Measurements from ENCODE around the gene OSBPL6.
"Not testable (repeated sequence)": the region's sequence is repeated elsewhere in the genome, so short reads cannot be mapped to it uniquely, and the experiment has no call there.

The OSBPL6 gene

DNA sequence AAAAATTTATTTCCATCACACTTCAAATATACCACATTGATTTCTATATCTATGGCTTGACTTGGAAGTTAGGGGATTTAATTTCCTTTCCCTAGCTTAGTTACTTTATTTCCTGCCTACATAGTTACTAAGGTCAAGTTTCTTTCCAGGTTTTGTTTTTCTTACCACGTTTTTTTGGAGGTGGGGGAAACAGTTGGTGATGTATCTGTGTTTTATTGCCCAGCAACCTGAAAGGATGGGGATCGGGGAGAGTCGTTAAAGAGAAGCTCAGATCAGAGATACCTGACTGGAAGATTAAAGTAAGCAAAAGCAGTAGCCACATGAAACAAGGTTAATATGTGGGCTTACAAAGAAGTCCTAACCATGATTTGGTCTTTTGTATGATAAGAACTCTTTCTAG is 127.8 kb downstream of the OSBPL6 start:
- no peak overlapping the region for H3K4me3 ChIP-seq (ENCODE audit: low read depth, low read length)
- no peaks in the 10 kb centered on the region for H3K27me3 ChIP-seq (replicated peaks)
- TF ChIP-seq, protein P1, sequence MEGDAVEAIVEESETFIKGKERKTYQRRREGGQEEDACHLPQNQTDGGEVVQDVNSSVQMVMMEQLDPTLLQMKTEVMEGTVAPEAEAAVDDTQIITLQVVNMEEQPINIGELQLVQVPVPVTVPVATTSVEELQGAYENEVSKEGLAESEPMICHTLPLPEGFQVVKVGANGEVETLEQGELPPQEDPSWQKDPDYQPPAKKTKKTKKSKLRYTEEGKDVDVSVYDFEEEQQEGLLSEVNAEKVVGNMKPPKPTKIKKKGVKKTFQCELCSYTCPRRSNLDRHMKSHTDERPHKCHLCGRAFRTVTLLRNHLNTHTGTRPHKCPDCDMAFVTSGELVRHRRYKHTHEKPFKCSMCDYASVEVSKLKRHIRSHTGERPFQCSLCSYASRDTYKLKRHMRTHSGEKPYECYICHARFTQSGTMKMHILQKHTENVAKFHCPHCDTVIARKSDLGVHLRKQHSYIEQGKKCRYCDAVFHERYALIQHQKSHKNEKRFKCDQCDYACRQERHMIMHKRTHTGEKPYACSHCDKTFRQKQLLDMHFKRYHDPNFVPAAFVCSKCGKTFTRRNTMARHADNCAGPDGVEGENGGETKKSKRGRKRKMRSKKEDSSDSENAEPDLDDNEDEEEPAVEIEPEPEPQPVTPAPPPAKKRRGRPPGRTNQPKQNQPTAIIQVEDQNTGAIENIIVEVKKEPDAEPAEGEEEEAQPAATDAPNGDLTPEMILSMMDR (IDR thresholded peaks at IDR 0.05; ENCODE audit: low read depth, low read length, missing control alignments) = no peak
- DNase-seq = no peak
- in situ Hi-C loops (cut with HindIII; ENCODE audit: low pct_ligation_motif_present, low sequenced_read_pairs) = no loop called here
- H3K36me3 ChIP-seq (replicated peaks) = no peaks in the 10 kb centered on the region
- no peak overlapping the region for H3K27ac ChIP-seq

DNA sequence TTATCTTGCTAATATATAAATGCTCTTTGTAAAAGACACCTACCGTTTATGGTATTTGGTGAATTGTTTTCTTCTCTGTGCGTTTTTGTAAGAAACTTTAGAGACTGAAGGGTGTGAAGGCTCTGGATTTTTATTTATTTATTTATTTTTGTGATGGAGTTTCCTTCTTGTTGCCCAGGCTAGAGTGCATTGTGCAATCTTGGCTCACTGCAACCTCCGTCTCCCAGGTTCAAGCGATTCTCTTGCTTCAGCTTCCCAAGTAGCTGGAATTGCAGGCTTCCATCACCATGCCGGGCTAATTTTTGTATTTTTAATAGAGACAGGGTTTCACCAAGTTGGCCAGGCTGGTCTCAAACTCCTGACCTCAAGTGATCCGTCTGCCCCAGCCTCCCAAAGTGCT is 129.0 kb downstream of the OSBPL6 start:
- H3K4me3 ChIP-seq (ENCODE audit: low read depth, low read length); in situ Hi-C loops (cut with HindIII; ENCODE audit: low pct_ligation_motif_present, low sequenced_read_pairs); H3K36me3 ChIP-seq (replicated peaks); H3K27me3 ChIP-seq (replicated peaks); DNase-seq; H3K27ac ChIP-seq: not testable (repeated sequence)

DNA sequence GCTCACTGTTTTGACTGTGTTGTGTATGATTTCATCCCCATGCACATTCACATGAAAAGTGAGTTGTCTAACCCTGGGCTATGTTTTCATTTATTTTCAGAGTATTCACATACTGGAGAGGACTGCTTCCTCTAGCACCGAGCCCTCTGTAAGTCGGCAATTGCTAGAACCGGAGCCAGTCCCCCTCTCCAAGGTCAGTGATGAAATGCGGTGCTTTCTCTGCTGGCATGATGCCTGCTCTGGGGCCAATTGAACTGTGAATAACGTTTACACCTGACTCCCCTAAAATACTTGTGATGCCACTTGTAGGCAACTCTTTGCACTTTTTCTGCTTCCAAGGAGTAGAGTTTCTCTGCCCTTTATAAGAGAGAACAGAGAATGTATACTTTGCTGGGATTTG is 129.8 kb downstream of the OSBPL6 start:
- in situ Hi-C loops (cut with HindIII; ENCODE audit: low pct_ligation_motif_present, low sequenced_read_pairs) = no loop called here
- Histone ChIP-seq H3K4me3 (ENCODE audit: low read depth, low read length) (no peak overlapping the region), H3K36me3 (replicated peaks) (no peaks in the 10 kb centered on the region), H3K27me3 (replicated peaks) (no peaks in the 10 kb centered on the region), H3K27ac (no peak overlapping the region)
- TF ChIP-seq, protein P1 (IDR thresholded peaks at IDR 0.05; ENCODE audit: low read depth, low read length, missing control alignments) = no peak
- no peak for DNase-seq

DNA sequence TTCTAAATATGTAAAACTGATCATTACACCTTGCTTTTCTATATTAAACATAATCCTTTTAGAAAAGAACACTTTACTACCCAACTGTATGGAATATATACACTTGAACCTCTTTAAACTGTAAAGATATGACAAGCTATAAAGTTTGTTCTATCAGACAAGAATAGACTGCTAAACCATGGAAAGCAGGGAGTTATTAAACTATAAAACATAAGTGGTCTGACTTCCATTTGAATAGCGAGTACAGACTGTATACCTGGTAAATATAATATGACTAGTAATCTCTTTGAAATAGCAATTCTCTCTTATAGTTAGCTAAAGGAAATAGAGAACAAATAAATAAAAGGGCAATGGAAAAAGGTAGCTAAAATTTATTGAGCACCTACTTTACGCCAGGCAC is 131.0 kb downstream of the OSBPL6 start:
- H3K27ac ChIP-seq = no peak overlapping the region
- in situ Hi-C loops (cut with HindIII; ENCODE audit: low pct_ligation_motif_present, low sequenced_read_pairs) = no loop called here
- TF ChIP-seq, protein P1 (IDR thresholded peaks at IDR 0.05; ENCODE audit: low read depth, low read length, missing control alignments) = no peak

DNA sequence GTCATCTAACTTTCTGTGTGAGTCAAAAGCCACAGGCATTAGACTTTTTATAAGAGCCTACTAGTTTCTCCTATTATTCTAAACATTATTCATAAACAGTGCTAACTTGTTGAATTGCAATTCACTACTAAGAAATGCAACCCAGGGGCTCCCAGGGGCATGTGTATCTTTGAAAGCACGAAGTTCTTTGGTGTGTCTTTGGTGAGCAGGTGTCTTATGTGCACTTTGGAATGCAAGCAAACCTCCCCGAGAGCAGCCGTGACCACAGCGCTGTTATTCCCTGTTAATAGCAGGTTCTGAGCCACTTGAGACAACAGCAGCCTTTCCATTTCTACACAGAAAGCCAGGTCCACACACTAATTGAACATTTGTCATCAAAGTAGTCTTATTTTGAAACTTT is 133.2 kb downstream of the OSBPL6 start:
- in situ Hi-C loops (cut with HindIII; ENCODE audit: low pct_ligation_motif_present, low sequenced_read_pairs) = no loop called here
- Histone ChIP-seq H3K27me3 (replicated peaks) (no peaks in the 10 kb centered on the region), H3K27ac (no peak overlapping the region), H3K4me3 (ENCODE audit: low read depth, low read length) (no peak overlapping the region), H3K36me3 (replicated peaks) (no peaks in the 10 kb centered on the region)
- TF ChIP-seq, protein P1 (IDR thresholded peaks at IDR 0.05; ENCODE audit: low read depth, low read length, missing control alignments) = no peak
- DNase-seq = no peak

More for the DNA sequence above, 131.0 kb downstream of the OSBPL6 start:
- Histone ChIP-seq H3K36me3 (replicated peaks) (no peaks in the 10 kb centered on the region), H3K4me3 (ENCODE audit: low read depth, low read length) (no peak overlapping the region), H3K27me3 (replicated peaks) (no peaks in the 10 kb centered on the region)
- no peak for DNase-seq

DNA sequence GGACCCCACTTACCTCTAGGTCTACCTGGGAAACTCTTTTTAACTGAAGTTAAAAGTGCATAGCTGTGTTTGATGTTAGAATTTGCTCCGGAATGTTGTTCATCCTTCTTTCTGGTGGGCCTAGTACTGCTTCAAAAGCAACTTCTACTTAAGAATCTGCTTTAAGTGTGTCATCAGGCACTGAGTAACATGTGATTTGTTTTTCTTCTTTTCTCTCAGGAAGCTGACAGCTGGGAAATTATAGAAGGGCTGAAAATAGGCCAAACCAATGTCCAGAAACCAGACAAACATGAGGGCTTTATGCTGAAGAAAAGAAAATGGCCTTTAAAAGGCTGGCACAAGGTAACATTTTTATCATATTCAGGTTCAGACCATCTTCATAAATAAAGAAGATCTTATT is 133.7 kb downstream of the OSBPL6 start:
- Histone ChIP-seq H3K36me3 (replicated peaks) (no peaks in the 10 kb centered on the region), H3K4me3 (ENCODE audit: low read depth, low read length) (no peak overlapping the region), H3K27me3 (replicated peaks) (no peaks in the 10 kb centered on the region), H3K27ac (no peak overlapping the region)
- peak; percentile 7 for DNase-seq
- in situ Hi-C loops (cut with HindIII; ENCODE audit: low pct_ligation_motif_present, low sequenced_read_pairs) = no loop called here
- TF ChIP-seq, protein P1 (IDR thresholded peaks at IDR 0.05; ENCODE audit: low read depth, low read length, missing control alignments) = no peak

Data from brain microvascular endothelial cell (primary cell).